H1 (cell line): ENCODE results near the gene DNAH1. TPM values are rescaled to one million over a fixed set of nuclear protein-coding genes. Genes with fewer than 3 reads are reported as not detected.

ENCODE experiments used
- CTCF ChIA-PET: fragments of 300-600 bp; sonication (Branson Sonifier 250); formaldehyde crosslinking; loops from one replicate; lab custom pipeline; 2021; ENCODE audit not compliant: partially characterized antibody; lab: Charles Lee
- POLR2A ChIA-PET: fragments of 300-600 bp; sonication (Branson Sonifier 250); formaldehyde crosslinking; loops from one replicate; lab custom pipeline; 2021; ENCODE audit warnings: inconsistent platforms; ENCODE audit not compliant: partially characterized antibody; lab: Charles Lee
- DNase-seq, 2 experiments: peaks; one replicate each; pipeline versions ENCODE4 v3.0.0 to v3.0.0-alpha.2; 2010 to 2022; ENCODE audit warnings: low spot score in 2 of 2, low read depth in 1 of 2, mixed read lengths in 1 of 2
- FAIRE-seq: peaks from 2 replicates; lab custom pipeline; 2011; peaks lifted over from hg19 to GRCh38; lab: Jason Lieb, UNC
- H2AFZ ChIP-seq: 2 replicates; pipeline ENCODE4 v1.8.1; 2012; ENCODE audit warnings: low read length, inconsistent platforms
- H2AK5ac ChIP-seq: 2 replicates; pipeline ENCODE4 v1.6.1; 2013; ENCODE audit warnings: low read depth, low read length
- H2BK120ac ChIP-seq: replicated peaks from 2 replicates; pipeline ENCODE3; 2013; ENCODE audit warnings: low read depth, low read length, inconsistent platforms
- H2BK12ac ChIP-seq: 2 replicates; pipeline ENCODE4 v1.6.1; 2013; ENCODE audit warnings: low read depth, low read length
- H2BK15ac ChIP-seq: 2 replicates; pipeline ENCODE4 v1.6.1; 2013; ENCODE audit warnings: low read length
- H2BK20ac ChIP-seq: 2 replicates; pipeline ENCODE4 v1.6.1; 2013; ENCODE audit warnings: low read length
- H2BK5ac ChIP-seq: 2 replicates; pipeline ENCODE4 v1.6.1; 2013; ENCODE audit warnings: low read depth, low read length
- H3K14ac ChIP-seq: 2 replicates; pipeline ENCODE4 v1.6.1; 2013; ENCODE audit warnings: inconsistent platforms; ENCODE audit not compliant: insufficient read length
- H3K18ac ChIP-seq: 2 replicates; pipeline ENCODE4 v1.6.1; 2013; ENCODE audit warnings: low read length; ENCODE audit errors: extremely low read depth
- H3K23ac ChIP-seq: 2 replicates; pipeline ENCODE4 v1.6.1; 2013; ENCODE audit warnings: inconsistent platforms; ENCODE audit not compliant: insufficient read length
- H3K23me2 ChIP-seq: 2 replicates; pipeline ENCODE4 v1.6.1; 2013; ENCODE audit warnings: low read depth, low read length
- H3K27ac ChIP-seq: 2 replicates; pipeline ENCODE4 v1.6.1; 2011; ENCODE audit warnings: low read depth, low read length, inconsistent platforms
- H3K27me3 ChIP-seq, 4 experiments: replicated peaks in 1 of 4; 1 replicate in 1 of 4; 2 replicates in 3 of 4; pipeline versions ENCODE4 v1.6.1 to v1.8.1; 2011 to 2013; ENCODE audit warnings: low read length in 3 of 4, mild to moderate bottlenecking in 3 of 4, inconsistent platforms in 2 of 4, mixed read lengths in 2 of 4, moderate library complexity in 1 of 4; ENCODE audit not compliant: control insufficient read depth in 3 of 4, insufficient read depth in 3 of 4; ENCODE audit errors: extremely low read depth in 1 of 4
- H3K36me3 ChIP-seq, 4 experiments: 2 replicates each; pipeline versions ENCODE4 v1.6.1 to v1.8.1; 2011 to 2013; ENCODE audit warnings: mild to moderate bottlenecking in 4 of 4, low read length in 3 of 4, moderate library complexity in 2 of 4, control low read depth in 1 of 4, inconsistent platforms in 1 of 4; ENCODE audit not compliant: insufficient read depth in 4 of 4, control insufficient read depth in 2 of 4
- H3K4ac ChIP-seq: replicated peaks from 2 replicates; pipeline ENCODE3; 2013; ENCODE audit warnings: low read length, low read depth, mixed read lengths, inconsistent platforms; ENCODE audit not compliant: insufficient read length
- H3K4me1 ChIP-seq, 4 experiments: replicated peaks in 1 of 4; 1 replicate in 1 of 4; 2 replicates in 3 of 4; pipeline versions ENCODE4 v1.6.1 to v1.8.1; 2011 to 2013; ENCODE audit warnings: low read length in 3 of 4, inconsistent platforms in 2 of 4, mixed read lengths in 1 of 4; ENCODE audit not compliant: insufficient read depth in 4 of 4, control insufficient read depth in 3 of 4
- H3K4me2 ChIP-seq, 2 experiments: 2 replicates each; pipeline versions ENCODE4 v1.6.1 to v1.8.1; 2011 to 2013; ENCODE audit warnings: low read depth in 2 of 2, low read length in 2 of 2, control low read depth in 1 of 2, inconsistent platforms in 1 of 2, mild to moderate bottlenecking in 1 of 2; ENCODE audit not compliant: insufficient read depth in 1 of 2
- H3K4me3 ChIP-seq, 4 experiments: fragments of 200-600, 300-600 bp in 1 of 4; sonication (generic), shearing (Covaris generic), sonication (Bioruptor Twin) in 1 of 4; 2 replicates each; pipeline versions ENCODE4 v1.5.1 to v1.8.1; 2011 to 2016; ENCODE audit warnings: low read length in 4 of 4, low read depth in 3 of 4, control low read depth in 2 of 4, inconsistent platforms in 2 of 4, mild to moderate bottlenecking in 2 of 4, mixed read lengths in 1 of 4, moderate library complexity in 1 of 4; ENCODE audit not compliant: insufficient read depth in 2 of 4; ENCODE audit errors: extremely low read depth in 1 of 4
- H3K56ac ChIP-seq: replicated peaks from 2 replicates; pipeline ENCODE3; 2013; ENCODE audit warnings: low read depth, mild to moderate bottlenecking, mixed read lengths, low read length, inconsistent platforms; ENCODE audit not compliant: insufficient read length
- H3K79me1 ChIP-seq: 2 replicates; pipeline ENCODE4 v1.6.1; 2013; ENCODE audit warnings: low read depth, low read length, control low read depth
- H3K79me2 ChIP-seq, 2 experiments: 2 replicates each; pipeline versions ENCODE4 v1.6.1 to v1.8.1; 2012 to 2013; ENCODE audit warnings: low read length in 2 of 2, mild to moderate bottlenecking in 2 of 2, inconsistent platforms in 1 of 2; ENCODE audit not compliant: insufficient read depth in 2 of 2, control insufficient read depth in 1 of 2
- H3K9ac ChIP-seq, 4 experiments: replicated peaks in 1 of 4; 1 replicate in 1 of 4; 2 replicates in 3 of 4; pipeline versions ENCODE4 v1.6.1 to v1.8.1; 2011 to 2013; ENCODE audit warnings: low read depth in 3 of 4, low read length in 3 of 4, control low read depth in 2 of 4, mild to moderate bottlenecking in 2 of 4, moderate library complexity in 2 of 4, inconsistent platforms in 1 of 4; ENCODE audit errors: extremely low read depth in 1 of 4
- H3K9me3 ChIP-seq, 2 experiments: 2 replicates each; pipeline versions ENCODE4 v1.6.1 to v1.8.1; 2012 to 2013; ENCODE audit warnings: mild to moderate bottlenecking in 2 of 2, moderate library complexity in 2 of 2, control low read depth in 1 of 2, inconsistent platforms in 1 of 2, low read depth in 1 of 2, low read length in 1 of 2, mixed read lengths in 1 of 2; ENCODE audit not compliant: insufficient read depth in 2 of 2
- H4K20me1 ChIP-seq, 2 experiments: replicated peaks in 1 of 2; 2 replicates each; pipeline versions ENCODE3 to v1.8.1; 2011 to 2013; ENCODE audit warnings: inconsistent platforms in 2 of 2, low read length in 2 of 2, mild to moderate bottlenecking in 1 of 2; ENCODE audit not compliant: insufficient read depth in 2 of 2, control insufficient read depth in 1 of 2
- H4K5ac ChIP-seq: 2 replicates; pipeline ENCODE4 v1.6.1; 2013; ENCODE audit warnings: low read length, low read depth, mixed read lengths, inconsistent platforms; ENCODE audit not compliant: insufficient read length
- H4K8ac ChIP-seq: 2 replicates; pipeline ENCODE4 v1.8.0; 2013; ENCODE audit warnings: mild to moderate bottlenecking, moderate library complexity, low read length, inconsistent platforms; ENCODE audit not compliant: insufficient read depth; ENCODE audit errors: extremely low read depth
- H4K91ac ChIP-seq: replicated peaks from 2 replicates; pipeline ENCODE3; 2013; ENCODE audit warnings: low read length, mixed read lengths, inconsistent platforms; ENCODE audit not compliant: insufficient read length
- ATF2 ChIP-seq: IDR thresholded peaks from 2 replicates; pipeline ENCODE4 v1.6.1; 2012; ENCODE audit warnings: low read length, inconsistent platforms
- BACH1 ChIP-seq: IDR thresholded peaks from 2 replicates; pipeline ENCODE4 v1.6.1; 2012; ENCODE audit warnings: low read length, improper control_type of control experiment
- CTCF ChIP-seq, 3 experiments: IDR thresholded peaks; 1 replicate in 2 of 3; 2 replicates in 1 of 3; pipeline versions ENCODE4 v1.5.1 to v1.6.1; 2011; ENCODE audit warnings: low read length in 3 of 3, mild to moderate bottlenecking in 3 of 3, inconsistent platforms in 2 of 3, low read depth in 1 of 3, moderate library complexity in 1 of 3; ENCODE audit not compliant: insufficient read depth in 1 of 3; ENCODE audit errors: control extremely low read depth in 1 of 3
- JUND ChIP-seq: IDR thresholded peaks from 2 replicates; pipeline ENCODE4 v1.6.1; 2011; ENCODE audit warnings: mild to moderate bottlenecking, improper control_type of control experiment, low read length
- NRF1 ChIP-seq: IDR thresholded peaks from 2 replicates; pipeline ENCODE4 v1.6.1; 2011; ENCODE audit warnings: mild to moderate bottlenecking, low read depth, low read length, improper control_type of control experiment
- POLR2A ChIP-seq, 2 experiments: IDR thresholded peaks; 1 replicate in 1 of 2; 2 replicates in 1 of 2; pipeline ENCODE4 v1.6.1; 2011; ENCODE audit warnings: low read depth in 2 of 2, low read length in 2 of 2, mild to moderate bottlenecking in 2 of 2; ENCODE audit errors: control extremely low read depth in 1 of 2
- POLR2AphosphoS5 ChIP-seq: IDR thresholded peaks from 2 replicates; pipeline ENCODE4 v1.6.1; 2011; ENCODE audit warnings: low read depth, low read length
- SIN3A ChIP-seq, 2 experiments: IDR thresholded peaks in 1 of 2; conservative IDR thresholded peaks in 1 of 2; 2 replicates each; pipeline ENCODE4 v1.6.1; 2011 to 2012; ENCODE audit warnings: low read length in 2 of 2, improper control_type of control experiment in 1 of 2, low read depth in 1 of 2, mild to moderate bottlenecking in 1 of 2
- SP1 ChIP-seq: IDR thresholded peaks from 2 replicates; pipeline ENCODE4 v1.6.1; 2011; ENCODE audit warnings: low read depth, low read length
- SRF ChIP-seq: IDR thresholded peaks from 2 replicates; pipeline ENCODE4 v1.6.1; 2011; ENCODE audit warnings: mild to moderate bottlenecking, low read depth, low read length, moderate library complexity
- TBP ChIP-seq: IDR thresholded peaks from 2 replicates; pipeline ENCODE4 v1.6.1; 2011; ENCODE audit warnings: low read depth, low read length, improper control_type of control experiment
- WGBS, 2 experiments: shearing (Covaris generic) in 1 of 2; methylation state at CpG; one replicate each; pipeline versions ENCODE4 v1.1.6 to v1.1.7; 2013 to 2015; ENCODE audit warnings: low lambda C conversion rate in 2 of 2, mixed read lengths in 2 of 2, inconsistent platforms in 1 of 2, low coverage in 1 of 2, missing lambda C conversion rate in 1 of 2; ENCODE audit not compliant: insufficient replicate concordance in 2 of 2, insufficient coverage in 1 of 2, insufficient read length in 1 of 2; ENCODE audit errors: extremely low coverage in 1 of 2, missing lambda C conversion rate in 1 of 2; 5-methylcytosine and 5-hydroxymethylcytosine counted together
- polyA plus RNA-seq, 7 experiments: library from polyadenylated mRNA; depleted of rRNA in 3 of 7; stranded (reverse) in 5 of 7; unstranded in 2 of 7; fragments of >200 nt in 5 of 7; fragments of 200-250 nt in 2 of 7; gene quantifications; 1 replicate in 5 of 7; 2 replicates in 1 of 7; 4 replicates in 1 of 7; pipeline versions ENCODE4 v1.2.1 to v1.2.3, GENCODE V29; 2011 to 2013; ENCODE audit warnings: missing spikeins in 2 of 7, mixed read lengths in 2 of 7
- total RNA-seq: library from RNA; stranded (reverse); fragmentation: NEBNext Ultra II Directional; extraction: Animal tissue kit (Norgen Biotek cat#: 25700); gene quantifications from 2 replicates; pipeline ENCODE4 v1.2.1, GENCODE V29; 2021

The DNAH1 gene
- total and polyA plus RNA-seq, 2 of the 8 experiments (the other 6 are each of a cell fraction or from before 2014, with no cell fraction given): 1.0 to 1.5 TPM

- H3K23ac ChIP-seq: no peak overlapping the region
- no peaks in the 10 kb centered on the region for H3K23me2 ChIP-seq
- no peaks in the 10 kb centered on the region for H3K9me3 ChIP-seq
- H4K5ac ChIP-seq: no peak overlapping the region
- ChIA-PET CTCF (interaction anchor here (0.6 to 3.2 kb wide), 5 partner anchors 9 to 369 kb away, joined by 3 to 9 read pairs (median 3); no protein-coding TSS in a partner anchor), POLR2A (interaction anchor here (1.2 kb wide), 1 partner anchor 10 kb away, joined by 6 read pairs; no protein-coding TSS in a partner anchor)
- H3K56ac ChIP-seq: no peak overlapping the region
- no peak overlapping the region for H2AFZ ChIP-seq
- H4K20me1 ChIP-seq: no peaks in the 10 kb centered on the region
- H2BK20ac ChIP-seq: no peak overlapping the region
- no peak overlapping the region for H2BK15ac ChIP-seq
- H4K8ac ChIP-seq: peak overlapping the region; percentile 35; the same call in 1 of the 2 replicates
- H3K79me1 ChIP-seq: no peaks in the 10 kb centered on the region
- H2AK5ac ChIP-seq: no peak overlapping the region
- no peak overlapping the region for H3K4me3 ChIP-seq
- H3K27ac ChIP-seq: no peak overlapping the region
- no peaks in the 10 kb centered on the region for H3K27me3 ChIP-seq
- no peaks in the 10 kb centered on the region for H3K79me2 ChIP-seq
- no peak overlapping the region for H3K9ac ChIP-seq
- 87% methylated on average over 3 of the region's 3 CpGs; no CpG with 5 or more reads in 1 of the 2 experiments for WGBS, 2 experiments
- H3K4me1 ChIP-seq: peaks cover 0 to 3% (median 0%) of the 10 kb centered on the region in 4 experiments; a peak in 2 of 7 replicates
- DNase-seq: no peak
- no peaks in the 10 kb centered on the region for H3K36me3 ChIP-seq
- H3K14ac ChIP-seq: no peak overlapping the region
- FAIRE-seq: no peak
- H3K4ac ChIP-seq: no peak overlapping the region
- no peak overlapping the region for H2BK5ac ChIP-seq
- no peak overlapping the region for H2BK120ac ChIP-seq
- no peak overlapping the region for H2BK12ac ChIP-seq
- H4K91ac ChIP-seq: no peak overlapping the region
- no peak overlapping the region for H3K18ac ChIP-seq
- no peak overlapping the region for H3K4me2 ChIP-seq
- TF ChIP-seq POLR2A (IDR thresholded peaks at IDR 0.05; ENCODE audit: control extremely low read depth in 1 of 2, low read depth in 2 of 2, low read length in 2 of 2) (no peak), SRF (no peak), NRF1 (no peak), CTCF (IDR thresholded peaks at IDR 0.05; ENCODE audit: control extremely low read depth in 1 of 3, insufficient read depth in 1 of 3, low read depth in 1 of 3, low read length in 3 of 3) (no peak), SP1 (no peak), ATF2 (no peak), JUND (no peak), BACH1 (no peak), POLR2AphosphoS5 (no peak), SIN3A (conservative IDR thresholded peaks at IDR 0.05 in 1 of 2, IDR thresholded peaks at IDR 0.05 in 1 of 2; ENCODE audit: low read depth in 1 of 2, low read length in 2 of 2) (no peak), TBP (no peak)
Measured at GRCh38 chr3:52422669-52423068, 106.5 kb downstream of the DNAH1 start.
